NCI-H345 treated with DMSO at 0.1 percent for 48 hours (cell line): Measurements from ENCODE around the gene LZTR1.
"Not testable (repeated sequence)": the region's sequence is repeated elsewhere in the genome, so short reads cannot be mapped to it uniquely, and the experiment has no call there.

Experiments used
- DNase-seq: peaks from one replicate; lab custom pipeline; 2025; ENCODE audit not compliant: unreplicated experiment; lab: John Stamatoyannopoulos, UW

Gene LZTR1

DNA sequence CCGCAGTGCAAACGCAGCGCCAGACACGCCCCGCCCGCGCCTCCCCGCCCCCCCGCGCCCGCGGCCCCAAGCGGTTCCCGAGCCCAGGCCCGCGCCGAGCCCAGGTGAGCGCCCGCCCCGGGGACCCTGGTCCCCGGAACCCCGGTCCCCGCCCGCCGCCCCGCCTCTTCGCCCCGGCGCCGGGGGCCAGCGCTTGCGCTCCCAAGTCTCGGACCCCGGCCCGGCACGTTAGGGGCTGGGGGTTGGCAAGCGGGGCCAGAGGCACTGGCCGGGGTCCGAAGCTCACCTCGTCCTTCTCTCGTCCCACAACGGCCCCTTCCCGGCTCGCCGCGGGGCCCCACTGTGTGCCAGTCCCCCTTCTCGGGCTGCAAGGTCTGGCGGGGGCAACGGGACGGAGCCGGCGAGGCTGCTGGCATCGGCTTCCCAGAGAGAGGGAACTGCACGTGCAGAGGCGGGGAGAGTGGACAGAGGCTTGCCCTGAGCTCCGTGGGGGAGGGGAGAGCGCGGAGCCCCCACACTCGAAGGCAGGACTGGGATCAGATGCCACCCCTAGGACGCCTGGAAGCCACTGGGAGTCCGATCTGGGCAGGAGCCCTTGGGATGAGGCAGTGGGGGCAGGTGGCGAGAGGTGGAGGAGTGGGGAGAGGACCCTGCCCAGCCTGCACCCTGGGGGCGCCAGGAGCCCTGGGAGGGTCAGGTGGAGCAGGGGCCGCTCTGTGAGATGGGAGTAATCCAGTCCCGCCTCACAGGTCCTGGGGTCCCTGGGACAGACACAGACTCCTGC lies 16.8 kb upstream of the LZTR1 start:
- DNase-seq = no peak

DNA sequence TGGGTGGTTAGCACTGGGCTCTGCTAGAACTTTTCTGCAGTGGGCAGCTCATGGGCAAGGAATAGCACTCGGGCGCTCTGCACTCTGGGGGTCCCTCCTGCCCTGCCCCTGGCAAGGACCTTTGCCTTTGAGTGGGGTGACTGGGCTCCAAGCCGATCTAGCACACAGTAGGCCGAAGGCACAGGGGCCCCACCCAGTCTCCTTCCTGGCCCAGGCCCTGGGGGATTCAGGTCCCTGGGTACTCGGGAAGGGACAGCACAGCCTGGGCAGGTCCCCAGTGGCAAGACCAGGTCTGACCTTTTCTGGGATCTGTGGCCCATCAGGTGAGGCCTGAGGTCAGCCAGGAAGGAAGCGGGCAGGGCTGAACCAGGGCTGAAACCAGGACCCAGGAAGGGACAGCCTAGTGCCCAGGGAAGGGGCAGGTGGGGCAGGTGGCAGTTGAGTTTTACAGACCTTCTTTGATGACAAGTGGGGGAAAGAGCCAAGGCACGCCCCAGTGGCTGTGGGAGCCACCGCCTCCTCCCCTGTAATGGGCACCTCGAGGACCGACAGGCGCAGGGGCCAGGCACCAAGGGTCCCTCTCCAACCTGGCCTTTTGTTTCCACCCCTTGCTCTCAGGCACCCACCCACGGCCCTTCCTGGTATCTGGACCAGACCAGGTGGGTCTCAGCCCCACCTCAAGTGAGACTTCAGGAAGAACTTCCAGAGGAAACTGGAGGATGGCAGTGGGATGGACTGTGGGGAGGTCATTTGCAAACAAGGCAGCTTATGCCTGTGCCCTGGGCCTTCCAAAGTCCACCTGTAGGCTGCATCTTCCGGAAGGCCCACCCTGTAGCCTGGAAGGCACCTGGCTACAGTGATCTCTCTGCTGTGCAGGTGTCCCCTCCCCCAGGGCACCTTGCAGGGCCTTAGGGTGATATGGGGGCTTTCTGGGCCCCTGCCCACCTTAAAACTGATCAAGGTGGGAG lies 15.9 kb upstream of the LZTR1 start:
- no peak for DNase-seq

DNA sequence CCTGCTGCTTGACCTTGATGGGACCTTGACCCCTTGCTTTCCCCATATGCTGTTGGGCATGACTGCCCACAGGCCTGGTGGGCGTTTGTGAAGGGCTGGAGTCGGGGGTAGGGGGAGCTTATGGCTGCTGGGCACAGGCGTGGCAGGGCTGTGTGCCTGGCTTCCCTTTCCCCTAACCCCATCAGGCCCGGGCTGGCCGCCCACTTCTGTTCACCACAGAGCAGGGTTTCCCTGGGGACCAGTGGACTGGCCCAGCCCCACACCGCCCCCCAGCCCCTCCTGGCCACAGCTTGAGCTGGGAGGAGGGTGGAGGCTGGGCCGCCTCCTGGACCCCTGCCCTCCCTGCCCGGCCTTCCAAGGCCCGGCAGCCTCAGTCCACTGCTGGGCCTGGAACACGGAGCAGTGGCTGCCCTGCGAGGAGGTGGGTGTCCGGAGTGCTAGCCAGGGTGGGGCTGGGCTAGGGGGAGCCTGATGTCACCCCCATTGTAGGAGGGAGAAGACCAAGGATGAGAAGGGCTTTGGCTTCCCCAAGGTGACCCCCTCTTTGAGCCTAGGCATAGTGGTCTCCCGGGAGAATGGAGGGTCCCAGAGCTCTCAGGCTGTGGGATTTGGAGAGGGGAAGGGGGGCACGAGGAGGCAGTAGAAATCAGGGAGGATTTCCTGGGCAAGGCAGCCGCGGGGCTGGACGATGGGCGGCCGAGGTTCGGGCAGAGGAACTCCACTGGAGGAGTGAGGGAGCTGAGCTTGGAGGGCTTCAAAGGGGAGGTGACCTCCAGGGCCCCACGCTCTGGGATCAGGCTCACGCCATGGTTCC lies 15.0 kb upstream of the LZTR1 start, which contains the start of gene AIFM3:
AIFM3 (plus strand) TSS at position 373 of the 814 bp plus-strand sequence. CDS start 690 bp downstream, outside the sequence.
- DNase-seq = no peak

DNA sequence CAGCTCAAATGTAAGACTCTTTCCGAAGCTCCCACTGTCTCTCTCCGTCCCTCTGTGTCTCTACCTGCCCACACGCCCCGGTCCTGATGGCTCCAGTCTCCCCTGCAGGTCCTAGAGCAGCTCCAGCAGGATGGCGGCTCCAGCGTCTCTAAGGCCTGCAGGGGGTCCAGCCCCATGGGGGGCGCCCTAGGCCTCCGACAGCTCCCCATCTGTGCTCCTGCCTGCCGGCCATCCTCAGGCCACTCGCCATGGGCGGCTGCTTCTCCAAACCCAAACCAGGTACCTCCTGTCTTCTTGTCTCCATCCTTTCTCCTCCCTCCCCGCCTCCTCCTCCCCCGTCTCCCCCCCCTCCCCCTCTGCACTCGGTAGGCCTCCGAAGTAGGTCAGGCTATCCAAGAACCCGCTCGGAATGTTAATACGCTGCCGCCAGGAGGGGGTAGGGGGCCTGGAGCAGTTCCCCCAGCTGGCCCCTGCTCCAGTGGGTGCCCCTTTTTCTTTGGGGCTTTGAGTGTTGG lies 14.3 kb upstream of the LZTR1 start:
- no peak for DNase-seq

DNA sequence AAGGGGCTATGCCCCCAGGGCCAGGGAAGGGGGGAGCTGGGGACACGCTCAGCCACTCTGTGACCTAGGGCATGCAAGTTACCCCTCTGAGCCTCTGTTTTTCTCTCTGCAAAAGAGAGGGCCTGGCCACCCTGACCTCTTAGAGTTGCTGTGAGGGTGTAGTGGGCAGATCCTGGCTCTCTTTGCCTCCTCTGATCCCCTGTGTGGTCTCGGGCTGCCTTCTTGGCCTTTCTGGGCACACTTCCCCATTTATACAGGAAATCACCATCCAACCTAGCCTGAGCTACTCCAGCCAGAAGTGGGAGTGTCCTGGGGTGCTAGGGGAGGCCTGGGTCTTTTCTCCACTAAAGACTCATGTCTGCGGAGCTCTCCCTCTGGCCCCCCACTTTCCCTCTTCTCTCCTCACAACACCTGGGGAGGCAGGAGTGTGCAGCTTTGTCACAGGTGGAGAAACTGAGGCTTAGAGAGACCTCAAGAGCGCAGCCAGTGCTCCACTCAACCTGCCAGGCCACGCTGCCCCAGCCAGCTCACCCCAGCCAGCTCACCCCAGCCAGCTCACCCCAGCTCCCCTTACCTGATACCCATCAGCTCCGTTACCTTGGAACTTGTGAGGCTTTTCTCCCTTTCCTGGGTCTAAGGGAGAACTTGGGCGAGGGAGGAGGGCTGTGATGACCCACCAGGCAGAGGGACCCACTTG lies 13.7 kb upstream of the LZTR1 start:
- no peak for DNase-seq

DNA sequence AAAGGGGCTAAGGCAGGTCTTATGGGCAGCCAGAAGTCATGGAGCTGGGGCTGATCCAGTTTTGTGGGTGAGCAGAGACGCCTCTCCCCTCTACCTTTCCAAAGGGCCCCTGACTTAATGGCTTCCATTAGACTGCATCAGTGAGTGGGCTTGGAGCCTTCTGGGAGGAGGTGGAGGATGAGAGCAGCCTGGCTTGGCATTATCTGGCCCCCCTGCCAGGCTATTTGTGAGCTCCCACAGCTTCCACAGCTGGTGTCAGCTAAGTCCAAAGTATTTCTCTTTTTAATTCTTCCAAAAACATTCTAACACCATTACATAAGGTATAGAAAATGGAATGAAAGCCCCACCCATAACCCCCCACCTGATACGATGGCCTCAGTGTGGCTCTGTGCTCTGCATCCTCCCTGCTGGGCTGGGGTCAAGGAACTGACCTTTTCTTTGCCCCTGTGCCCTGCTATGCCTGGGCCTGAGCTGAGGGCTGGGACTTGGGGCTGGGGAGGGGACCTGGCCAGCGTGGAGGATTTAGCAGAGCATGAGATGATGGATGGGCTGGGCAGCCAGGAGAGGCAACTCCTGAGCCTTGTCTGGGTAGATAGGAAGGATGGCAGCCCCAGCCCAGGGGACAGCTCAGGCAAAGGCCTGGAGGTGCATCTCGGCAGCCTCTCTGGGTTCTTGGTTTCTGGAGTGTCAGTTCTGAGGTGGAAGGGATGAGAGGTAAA lies 11.0 kb upstream of the LZTR1 start:
- no peak for DNase-seq

DNA sequence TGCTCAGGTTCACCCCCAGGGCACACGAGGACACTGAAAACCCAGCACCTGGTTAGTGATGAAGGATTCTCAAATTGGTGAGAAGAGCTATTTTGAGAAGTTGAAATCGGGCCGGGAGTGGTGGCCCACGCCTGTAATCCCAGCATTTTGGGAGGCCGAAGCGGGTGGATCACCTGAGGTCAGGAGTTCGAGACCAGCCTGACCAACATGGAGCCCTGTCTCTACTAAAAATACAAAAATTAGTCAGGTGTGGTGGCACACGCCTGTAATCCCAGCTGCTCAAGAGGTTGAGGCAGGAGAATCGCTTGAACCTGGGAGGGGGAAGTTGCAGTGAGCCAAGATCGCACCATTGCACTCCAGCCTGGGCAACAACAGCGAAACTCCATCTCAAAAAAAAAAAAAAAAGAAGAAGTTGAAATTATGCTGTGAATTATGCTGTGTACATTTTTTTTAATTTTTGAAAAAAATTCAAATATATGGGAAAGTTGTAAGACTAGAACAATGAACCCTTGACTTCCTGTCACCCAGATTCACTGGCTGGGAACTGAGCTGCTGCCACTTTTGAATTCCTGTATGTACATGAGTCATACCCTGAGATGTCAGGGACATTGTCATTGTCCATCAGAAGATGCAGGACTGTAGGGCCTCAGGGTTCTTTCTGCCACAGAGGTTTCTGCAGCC lies 9.9 kb upstream of the LZTR1 start:
- DNase-seq = not testable (repeated sequence)

DNA sequence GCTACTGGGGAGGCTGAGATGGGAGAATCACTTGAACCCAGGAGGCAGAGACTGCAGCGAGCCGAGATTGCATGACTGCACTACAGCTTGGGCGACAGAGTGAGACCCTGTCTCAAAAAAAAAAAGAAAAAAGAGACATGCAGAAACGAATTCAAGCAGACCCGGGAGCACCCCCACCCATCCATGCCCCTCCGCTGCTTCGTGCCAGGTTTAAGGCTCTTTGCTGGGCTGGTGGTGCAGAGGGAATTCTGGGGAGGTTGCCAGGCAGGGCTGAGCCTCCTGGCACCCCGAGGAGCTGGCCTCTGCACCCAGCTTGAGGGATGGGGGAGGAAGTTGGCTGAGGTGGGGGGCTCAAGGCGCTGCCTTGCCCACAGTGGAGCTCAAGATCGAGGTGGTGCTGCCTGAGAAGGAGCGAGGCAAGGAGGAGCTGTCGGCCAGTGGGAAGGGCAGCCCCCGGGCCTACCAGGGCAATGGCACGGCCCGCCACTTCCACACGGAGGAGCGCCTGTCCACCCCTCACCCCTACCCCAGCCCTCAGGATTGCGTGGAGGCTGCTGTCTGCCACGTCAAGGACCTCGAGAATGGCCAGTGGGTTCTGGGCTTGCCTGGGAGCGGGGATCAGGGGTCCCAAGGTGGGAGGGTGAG lies 9.0 kb upstream of the LZTR1 start:
- no peak for DNase-seq

DNA sequence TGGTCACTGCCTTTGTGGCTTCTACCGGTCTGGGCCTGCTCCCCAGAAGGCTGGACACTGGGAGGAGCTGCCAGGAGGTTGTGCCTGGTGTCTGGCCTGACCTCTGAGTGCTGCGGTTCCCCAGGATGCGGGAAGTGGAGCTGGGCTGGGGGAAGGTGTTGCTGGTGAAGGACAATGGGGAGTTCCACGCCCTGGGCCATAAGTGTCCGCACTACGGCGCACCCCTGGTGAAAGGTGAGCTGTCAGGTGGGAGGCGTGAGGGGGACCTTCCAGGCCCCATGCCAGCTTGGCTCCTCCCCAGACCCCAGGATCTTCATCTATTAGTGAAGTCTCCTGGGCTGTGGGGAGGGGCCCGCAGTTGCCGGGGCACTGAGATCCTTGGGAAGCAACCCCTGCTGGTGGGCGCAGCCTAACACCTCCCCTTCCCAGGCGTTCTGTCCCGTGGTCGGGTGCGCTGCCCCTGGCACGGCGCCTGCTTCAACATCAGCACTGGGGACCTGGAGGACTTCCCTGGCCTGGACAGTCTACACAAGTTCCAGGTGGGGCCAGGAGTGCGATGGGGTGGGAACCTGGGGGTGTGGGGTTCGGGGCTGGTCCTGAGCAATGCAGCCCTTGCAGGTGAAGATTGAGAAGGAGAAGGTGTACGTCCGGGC lies 8.3 kb upstream of the LZTR1 start:
- DNase-seq = no peak

DNA sequence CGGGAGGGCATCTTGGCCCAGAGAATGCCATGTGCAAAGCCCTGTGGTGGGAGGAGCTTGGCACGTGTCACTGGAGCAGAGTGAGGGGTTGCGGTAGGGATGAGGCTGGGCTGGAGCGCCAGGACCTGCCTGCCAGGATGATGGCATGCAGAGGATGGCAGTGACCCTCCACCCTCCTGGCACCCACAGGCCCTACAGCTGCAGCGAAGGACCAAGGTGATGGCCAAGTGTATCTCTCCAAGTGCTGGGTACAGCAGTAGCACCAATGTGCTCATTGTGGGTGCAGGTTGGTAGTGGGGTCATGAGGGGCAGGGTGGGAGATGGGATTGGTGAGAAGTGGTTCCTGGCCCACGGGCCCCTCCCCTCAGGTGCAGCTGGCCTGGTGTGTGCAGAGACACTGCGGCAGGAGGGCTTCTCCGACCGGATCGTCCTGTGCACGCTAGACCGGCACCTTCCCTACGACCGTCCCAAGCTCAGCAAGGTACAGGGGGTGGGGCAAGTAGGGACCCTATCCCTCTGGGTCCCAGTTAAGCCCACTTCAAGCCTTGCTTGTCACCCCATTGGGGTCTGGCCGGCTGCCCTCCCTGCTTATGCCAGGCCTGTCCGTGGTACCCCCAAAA lies 7.7 kb upstream of the LZTR1 start:
- no peak for DNase-seq

DNA sequence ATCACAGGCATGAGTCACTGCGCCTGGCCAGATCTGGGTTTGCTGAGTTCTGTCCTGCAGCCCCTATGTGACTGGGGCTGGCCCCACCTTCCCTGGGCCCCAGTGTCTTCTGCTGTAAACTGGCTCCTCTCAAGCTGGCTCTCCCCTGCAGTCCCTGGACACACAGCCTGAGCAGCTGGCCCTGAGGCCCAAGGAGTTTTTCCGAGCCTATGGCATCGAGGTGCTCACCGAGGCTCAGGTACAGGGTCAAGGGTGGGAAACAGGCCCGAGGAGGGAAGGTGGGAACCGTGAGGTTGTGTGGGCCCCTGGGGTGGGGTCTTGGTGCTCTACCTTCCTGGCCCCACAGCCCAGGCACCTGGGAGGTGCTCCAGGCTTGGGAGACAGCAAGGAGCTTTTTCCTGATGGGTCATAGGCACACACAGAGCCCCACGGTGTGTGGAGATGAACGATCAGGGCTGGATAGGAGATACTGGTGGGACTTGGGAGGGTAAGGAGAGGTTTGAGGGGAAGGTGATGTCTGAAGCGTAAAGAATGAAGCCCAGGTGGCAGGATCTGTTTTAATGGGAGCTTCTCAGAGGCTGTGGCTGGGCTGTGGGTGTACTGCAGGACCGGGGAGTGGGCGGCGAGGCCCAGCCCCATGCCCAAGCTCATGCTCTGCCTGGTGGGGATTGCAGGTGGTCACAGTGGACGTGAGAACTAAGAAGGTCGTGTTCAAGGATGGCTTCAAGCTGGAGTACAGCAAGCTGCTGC lies 6.4 kb upstream of the LZTR1 start:
- DNase-seq = no peak

DNA sequence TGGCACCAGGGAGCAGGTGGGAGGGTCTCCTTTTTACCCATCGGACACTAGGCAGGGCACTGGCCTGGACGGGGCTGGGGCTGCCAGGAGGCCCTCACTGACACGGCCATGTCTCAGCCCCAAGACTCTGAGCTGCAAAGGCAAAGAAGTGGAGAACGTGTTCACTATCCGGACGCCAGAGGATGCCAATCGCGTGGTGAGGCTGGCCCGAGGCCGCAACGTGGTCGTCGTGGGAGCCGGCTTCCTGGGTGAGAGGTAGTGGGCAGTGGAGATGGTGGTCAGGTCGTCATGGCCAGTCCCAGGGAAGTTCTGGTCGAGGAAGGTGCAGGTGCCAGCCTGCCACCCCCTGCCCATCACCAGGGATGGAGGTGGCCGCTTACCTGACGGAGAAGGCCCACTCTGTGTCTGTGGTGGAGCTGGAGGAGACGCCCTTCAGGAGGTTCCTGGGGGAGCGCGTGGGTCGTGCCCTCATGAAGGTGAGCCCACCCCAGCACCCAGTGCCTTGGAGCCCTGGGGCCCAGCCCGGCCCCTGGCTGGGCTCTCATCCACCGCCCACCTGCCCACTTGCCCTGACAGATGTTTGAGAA lies 5.7 kb upstream of the LZTR1 start:
- DNase-seq = no peak

DNA sequence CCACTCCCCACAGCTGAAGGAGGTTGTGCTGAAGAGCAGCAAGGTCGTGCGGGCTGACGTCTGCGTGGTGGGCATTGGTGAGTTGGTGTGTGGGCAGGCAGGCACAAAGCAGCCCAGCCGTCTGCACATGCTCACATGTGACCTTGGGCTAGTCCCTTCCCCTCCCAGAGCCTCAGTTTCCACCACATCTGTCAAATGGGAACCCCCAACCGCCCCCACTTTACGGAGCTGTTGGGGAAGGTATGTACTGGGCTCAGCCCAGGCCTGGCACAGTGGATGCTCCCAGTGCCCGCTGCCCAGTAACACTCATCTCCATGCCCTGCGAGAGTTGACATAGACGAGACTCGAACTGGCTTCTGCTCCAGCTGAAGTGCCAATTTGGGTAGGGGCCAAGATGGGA lies 5.1 kb upstream of the LZTR1 start:
- no peak for DNase-seq

DNA sequence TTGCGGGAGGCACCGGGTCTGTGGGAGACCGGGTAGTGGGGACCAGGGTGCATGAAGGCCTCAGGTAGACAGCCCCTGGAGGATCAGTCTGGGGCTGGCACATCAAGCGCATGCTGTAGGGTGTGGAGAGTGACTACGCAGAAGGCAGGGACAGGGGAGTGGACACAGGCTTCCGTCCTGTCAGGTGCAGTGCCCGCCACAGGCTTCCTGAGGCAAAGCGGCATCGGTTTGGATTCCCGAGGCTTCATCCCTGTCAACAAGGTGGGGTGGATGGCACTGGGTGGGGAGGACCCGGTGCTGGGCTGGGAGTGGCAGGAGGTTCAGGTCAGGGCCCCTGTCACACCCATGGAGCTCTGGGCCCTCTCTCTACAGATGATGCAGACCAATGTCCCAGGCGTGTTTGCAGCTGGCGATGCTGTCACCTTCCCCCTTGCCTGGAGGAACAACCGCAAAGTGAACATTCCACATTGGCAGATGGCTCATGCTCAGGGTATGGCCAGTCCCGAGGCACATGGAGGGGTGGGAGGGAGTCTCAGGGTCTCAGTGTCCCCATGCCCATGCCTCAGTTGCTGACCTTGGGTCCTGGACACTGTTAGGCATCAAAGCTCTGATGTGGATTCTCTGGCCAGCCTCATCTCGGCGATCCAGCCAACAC lies 4.5 kb upstream of the LZTR1 start:
- no peak for DNase-seq

DNA sequence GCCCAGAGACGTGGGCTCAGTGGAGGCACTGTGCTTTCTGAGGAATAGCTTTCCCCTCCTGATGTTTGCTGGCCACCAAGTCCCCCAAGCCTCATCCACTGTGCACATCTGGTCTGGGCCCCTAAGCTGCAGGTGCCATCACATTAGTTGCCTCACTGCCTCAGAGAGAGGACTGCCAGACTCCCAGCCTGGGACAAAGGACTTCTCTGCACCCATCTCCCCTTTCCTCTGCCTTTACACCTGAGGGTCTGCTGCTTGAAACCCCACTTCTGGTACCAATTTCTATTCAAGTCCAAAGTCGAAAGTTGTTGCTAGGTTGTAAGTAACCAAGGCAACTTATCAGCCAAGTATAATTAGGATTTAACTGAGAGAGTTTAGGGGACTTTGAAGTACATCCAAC lies 3.7 kb upstream of the LZTR1 start:
- no peak for DNase-seq

DNA sequence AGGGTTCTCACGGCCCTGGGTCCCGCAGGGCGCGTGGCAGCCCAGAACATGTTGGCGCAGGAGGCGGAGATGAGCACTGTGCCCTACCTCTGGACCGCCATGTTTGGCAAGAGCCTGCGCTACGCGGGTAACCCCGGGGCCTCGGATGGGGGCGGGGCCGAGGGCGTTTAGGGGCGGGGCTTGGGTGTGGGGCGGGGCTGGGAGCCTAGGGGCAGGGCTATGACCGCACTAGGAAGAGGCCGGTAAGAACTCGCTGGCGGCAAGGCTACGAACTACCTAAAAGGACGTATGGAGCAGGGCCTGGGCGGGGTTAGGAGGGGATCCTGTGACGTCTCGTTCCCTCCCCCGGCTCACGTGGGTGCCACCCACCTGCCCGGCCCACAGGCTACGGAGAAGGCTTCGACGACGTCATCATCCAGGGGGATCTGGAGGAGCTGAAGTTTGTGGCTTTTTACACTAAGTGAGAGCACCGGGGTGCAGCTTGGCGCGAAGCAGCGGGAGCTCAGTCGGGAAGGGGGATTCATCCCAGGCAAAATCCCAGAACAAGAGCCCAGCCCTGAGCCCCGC lies 2.8 kb upstream of the LZTR1 start:
- DNase-seq = no peak
